T-helper 2 cell treated with Interferon-gamma antibody and Interleukin-4, amounts not matched to agents 5 μg/mL and 100 μg/mL, for 36 hours (primary cell): ENCODE results near the gene CDK9.
"Not testable (repeated sequence)": the region's sequence is repeated elsewhere in the genome, so short reads cannot be mapped to it uniquely, and the experiment has no call there.

ENCODE experiments used
- DNase-seq: peaks from one replicate; pipeline ENCODE4 v3.0.0; 2021; ENCODE audit warnings: low spot score
- H3K27ac Mint-ChIP-seq: one replicate; pipeline ENCODE4 v1.8.0; 2021; ENCODE audit warnings: mild to moderate bottlenecking, mixed read lengths
- H3K27me3 Mint-ChIP-seq: one replicate; pipeline ENCODE4 v1.8.0; 2021; ENCODE audit warnings: low read depth, mixed read lengths
- H3K36me3 Mint-ChIP-seq: one replicate; pipeline ENCODE4 v1.8.0; 2021; ENCODE audit warnings: low read depth, mixed read lengths
- H3K4me1 Mint-ChIP-seq: one replicate; pipeline ENCODE4 v1.8.0; 2021; ENCODE audit warnings: low read depth, mixed read lengths
- H3K4me3 Mint-ChIP-seq: one replicate; pipeline ENCODE4 v1.8.0; 2022; ENCODE audit warnings: mild to moderate bottlenecking, moderate library complexity, mixed read lengths
- H3K9me3 Mint-ChIP-seq: one replicate; pipeline ENCODE4 v1.8.0; 2021; ENCODE audit warnings: mixed read lengths

CDK9 gene

DNA sequence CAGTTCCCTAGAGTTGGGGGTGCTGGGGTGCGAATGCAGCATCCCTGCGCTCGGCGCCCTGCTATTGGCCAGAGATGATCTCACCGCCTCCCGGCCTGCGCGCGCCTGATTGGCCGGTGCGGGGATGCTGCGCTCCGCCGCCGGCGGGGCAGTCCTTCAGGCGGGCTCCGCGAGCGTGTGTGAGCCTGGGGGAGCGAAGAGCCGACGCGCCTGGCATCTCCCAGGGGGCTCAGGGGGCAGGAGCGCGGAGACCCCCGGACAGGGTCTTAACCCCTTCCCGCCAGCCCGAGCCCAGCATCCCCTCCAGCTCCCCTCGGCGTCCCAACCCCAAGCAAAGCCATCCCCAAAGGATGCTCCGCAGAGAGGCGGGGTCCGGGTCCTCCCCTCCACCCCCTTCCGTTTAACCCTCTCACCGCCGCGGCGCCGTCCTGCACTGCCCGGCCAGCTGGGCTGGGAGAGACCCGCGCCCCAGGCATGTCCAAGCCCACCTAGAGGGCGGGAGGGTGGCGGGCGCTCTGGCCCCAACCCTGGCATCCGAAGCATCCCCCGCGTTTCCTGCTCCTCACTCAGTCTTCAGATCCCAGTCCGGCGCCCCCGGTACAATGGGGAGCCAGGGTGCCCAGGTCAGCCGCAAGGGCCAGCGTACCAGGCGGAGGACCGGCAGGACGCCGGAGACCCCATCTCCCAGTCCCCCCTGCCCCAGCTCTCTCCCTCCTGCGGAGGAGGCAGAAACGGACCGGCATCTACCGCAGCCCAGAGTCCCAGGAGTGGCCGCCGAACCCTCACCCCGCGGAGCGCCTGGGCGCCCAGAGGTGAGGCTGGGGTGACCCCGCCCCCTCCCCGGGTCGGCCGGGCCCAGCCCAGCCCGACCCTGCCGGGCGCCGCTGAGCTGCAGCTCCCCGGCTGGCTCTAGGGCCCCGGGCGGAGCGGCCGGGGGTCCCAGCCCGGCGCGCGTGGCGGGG lies 31.5 kb upstream of the CDK9 start:
- H3K4me3 Mint-ChIP-seq: no peak overlapping the region
- no peak overlapping the region for H3K27ac Mint-ChIP-seq
- H3K9me3 Mint-ChIP-seq: no peaks in the 10 kb centered on the region
- no peak for DNase-seq
- peaks cover 26% of the 10 kb centered on the region for H3K36me3 Mint-ChIP-seq
- no peaks in the 10 kb centered on the region for H3K27me3 Mint-ChIP-seq
- peaks cover 2% of the 10 kb centered on the region for H3K4me1 Mint-ChIP-seq

DNA sequence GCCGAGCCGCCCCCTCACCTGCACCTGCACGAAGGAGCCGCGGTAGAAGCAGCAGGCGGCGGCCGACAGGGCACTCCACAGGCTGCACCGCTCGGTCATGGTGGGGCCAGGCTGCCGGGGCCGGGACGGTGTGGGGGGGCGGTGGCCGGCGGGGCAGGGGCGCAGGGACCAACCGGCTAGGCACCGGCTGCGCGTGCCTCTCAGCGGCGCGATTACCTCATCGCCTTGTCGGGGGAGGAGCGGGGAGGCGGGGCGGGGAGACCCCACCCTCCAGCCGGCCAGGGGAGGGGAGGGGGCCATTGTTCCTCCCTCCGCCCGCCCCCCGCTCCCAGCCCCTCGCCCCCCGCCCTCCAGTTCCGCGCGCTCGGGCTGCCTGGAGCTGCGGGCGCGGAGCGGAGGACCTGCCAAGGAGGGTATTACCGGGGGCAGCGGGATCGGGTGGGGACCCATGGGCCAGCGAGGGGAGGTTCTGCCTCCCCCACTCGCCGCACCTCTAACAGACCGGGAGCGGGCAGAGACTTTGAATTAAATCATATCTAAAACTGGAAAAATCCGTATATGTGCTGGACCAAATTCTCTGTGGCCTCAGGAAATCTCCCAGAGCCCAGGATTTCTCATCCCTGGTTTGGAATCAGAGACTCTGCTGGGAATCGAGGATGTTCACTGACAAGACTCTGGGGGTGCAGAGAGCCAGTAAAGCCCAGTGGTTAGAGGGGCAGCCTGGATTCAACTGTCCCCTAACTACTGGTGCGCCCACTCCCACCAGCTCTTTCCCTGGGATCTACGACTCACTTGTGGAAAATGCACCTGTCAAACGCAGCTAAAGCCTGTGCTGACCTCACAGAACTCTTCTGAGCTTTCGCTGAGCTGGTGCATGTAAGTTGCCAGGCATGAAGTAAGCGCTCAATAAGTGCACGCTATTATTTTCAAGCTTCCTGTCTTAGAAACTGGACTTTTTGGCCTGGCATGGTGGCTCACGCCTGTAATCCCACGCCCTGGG lies 30.5 kb upstream of the CDK9 start:
- no peak overlapping the region for H3K27ac Mint-ChIP-seq
- no peaks in the 10 kb centered on the region for H3K27me3 Mint-ChIP-seq
- H3K4me3 Mint-ChIP-seq: no peak overlapping the region
- H3K9me3 Mint-ChIP-seq: no peaks in the 10 kb centered on the region
- H3K4me1 Mint-ChIP-seq: peaks cover 2% of the 10 kb centered on the region
- peaks cover 22% of the 10 kb centered on the region for H3K36me3 Mint-ChIP-seq
- DNase-seq: no peak

DNA sequence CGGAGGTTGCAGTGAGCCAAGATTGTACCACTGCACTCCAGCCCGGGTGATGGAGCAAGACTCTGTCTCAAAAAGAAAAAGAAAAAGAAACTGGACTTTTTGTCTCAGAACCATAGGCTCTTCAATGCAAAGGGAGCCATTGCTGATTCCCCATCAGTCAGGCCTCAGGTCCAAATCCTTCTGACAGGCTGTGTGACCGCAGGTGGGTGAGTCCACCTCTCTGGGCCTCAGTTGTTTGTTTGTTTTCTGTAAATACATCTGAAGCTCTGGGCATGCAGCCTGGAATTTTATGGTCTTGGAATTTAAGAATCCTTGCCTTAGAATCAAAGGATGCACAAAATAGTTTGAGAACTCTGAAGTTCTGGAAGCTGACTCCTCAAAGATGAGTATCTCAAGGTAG lies 29.6 kb upstream of the CDK9 start:
- no peaks in the 10 kb centered on the region for H3K27me3 Mint-ChIP-seq
- H3K4me3 Mint-ChIP-seq: no peak overlapping the region
- peaks cover 18% of the 10 kb centered on the region for H3K36me3 Mint-ChIP-seq
- no peaks in the 10 kb centered on the region for H3K9me3 Mint-ChIP-seq
- H3K27ac Mint-ChIP-seq: no peak overlapping the region
- DNase-seq: no peak
- peaks cover 2% of the 10 kb centered on the region for H3K4me1 Mint-ChIP-seq

DNA sequence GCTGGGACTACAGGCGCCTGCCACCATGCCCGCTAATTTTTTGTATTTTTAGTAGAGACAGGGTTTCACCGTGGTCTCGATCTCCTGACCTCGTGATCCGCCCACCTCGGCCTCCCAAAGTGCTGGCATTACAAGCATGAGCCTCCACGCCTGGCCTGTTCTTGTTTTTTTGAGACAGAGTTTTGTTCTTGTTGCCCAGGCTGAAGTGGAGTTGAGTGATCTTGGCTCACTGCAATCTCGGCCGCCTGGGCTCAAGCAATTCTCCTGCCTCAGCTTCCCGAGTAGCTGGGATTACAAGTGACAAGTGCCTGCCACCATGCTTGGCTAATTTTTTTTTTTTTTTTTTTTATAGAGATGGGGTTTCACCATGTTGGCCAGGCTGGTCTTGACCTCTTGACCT lies 29.1 kb upstream of the CDK9 start:
- not testable (repeated sequence) for H3K4me3 Mint-ChIP-seq, DNase-seq, H3K4me1 Mint-ChIP-seq, H3K27ac Mint-ChIP-seq, H3K27me3 Mint-ChIP-seq, H3K9me3 Mint-ChIP-seq
- H3K36me3 Mint-ChIP-seq: peaks cover 22% of the 10 kb centered on the region

DNA sequence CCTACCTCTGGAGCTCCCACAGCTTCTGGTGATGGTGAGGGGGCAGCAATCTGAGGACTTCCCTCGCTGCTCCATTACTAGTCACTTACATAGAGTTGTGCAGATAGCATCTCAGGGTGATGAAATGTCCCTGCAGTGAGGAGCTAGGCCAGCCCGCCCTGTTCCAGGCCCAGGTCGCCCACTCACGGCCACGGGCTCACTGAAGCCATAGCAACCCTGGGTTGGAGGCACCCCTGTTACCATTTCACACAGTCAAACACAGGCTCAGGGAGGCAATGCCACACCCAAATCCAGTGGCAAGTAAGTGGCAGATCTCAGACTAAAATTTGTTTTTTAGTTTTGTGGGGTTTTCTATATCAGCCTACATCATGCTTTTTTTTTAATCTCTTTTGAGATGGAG lies 27.0 kb upstream of the CDK9 start:
- H3K9me3 Mint-ChIP-seq: no peaks in the 10 kb centered on the region
- no peak for DNase-seq
- peaks cover 35% of the 10 kb centered on the region for H3K36me3 Mint-ChIP-seq
- H3K27ac Mint-ChIP-seq: no peak overlapping the region
- no peaks in the 10 kb centered on the region for H3K27me3 Mint-ChIP-seq
- H3K4me1 Mint-ChIP-seq: peaks cover 3% of the 10 kb centered on the region
- H3K4me3 Mint-ChIP-seq: no peak overlapping the region

DNA sequence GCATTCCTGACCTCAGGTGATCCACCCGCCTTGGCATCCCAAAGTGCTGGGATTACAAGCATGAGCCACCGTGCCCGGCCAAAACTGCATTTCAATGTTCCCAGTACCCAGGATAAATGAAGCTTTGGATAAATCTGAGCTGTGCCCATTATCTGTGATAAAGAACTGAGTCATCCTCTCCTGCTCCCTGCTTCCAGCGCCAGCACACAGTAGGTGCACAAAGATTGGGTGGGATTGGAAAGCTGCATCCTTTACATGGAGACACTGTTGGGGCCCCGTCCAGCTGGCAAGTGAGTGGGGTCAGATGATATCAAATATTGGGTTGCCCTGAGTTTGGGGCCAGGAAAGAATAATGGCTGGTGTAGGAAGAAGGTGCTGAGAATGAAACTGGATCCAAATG lies 24.8 kb upstream of the CDK9 start:
- H3K9me3 Mint-ChIP-seq: no peaks in the 10 kb centered on the region
- peaks cover 14% of the 10 kb centered on the region for H3K4me1 Mint-ChIP-seq
- DNase-seq: no peak
- peaks cover 55% of the 10 kb centered on the region for H3K36me3 Mint-ChIP-seq
- peak overlapping the region; percentile 49 for H3K27ac Mint-ChIP-seq
- no peak overlapping the region for H3K4me3 Mint-ChIP-seq
- no peaks in the 10 kb centered on the region for H3K27me3 Mint-ChIP-seq

DNA sequence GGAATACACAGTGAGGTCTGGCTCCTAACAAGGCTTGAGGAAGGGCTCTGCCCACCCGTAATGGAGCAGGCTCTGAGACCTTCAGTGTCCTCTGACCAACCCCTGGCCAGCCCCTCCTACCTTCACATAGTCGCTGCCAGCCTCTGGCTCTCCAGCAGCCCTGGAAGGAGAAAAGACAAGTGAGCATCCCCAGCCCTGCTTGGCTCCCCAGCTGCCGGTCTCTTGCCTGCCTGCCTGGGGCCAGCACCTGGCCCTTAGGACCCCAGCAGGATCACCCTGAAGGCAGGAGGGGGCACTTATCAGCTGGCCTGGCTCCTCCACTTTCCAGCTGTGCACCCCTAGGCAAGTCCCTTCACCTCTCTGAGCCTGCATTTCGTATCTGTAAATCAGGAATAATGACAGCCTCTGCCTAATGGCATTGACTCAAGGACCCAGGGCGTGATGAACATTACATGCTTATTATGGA lies 24.3 kb upstream of the CDK9 start:
- H3K27me3 Mint-ChIP-seq: no peaks in the 10 kb centered on the region
- H3K4me3 Mint-ChIP-seq: no peak overlapping the region
- no peaks in the 10 kb centered on the region for H3K9me3 Mint-ChIP-seq
- H3K27ac Mint-ChIP-seq: no peak overlapping the region
- H3K36me3 Mint-ChIP-seq: peaks cover 60% of the 10 kb centered on the region
- no peak for DNase-seq
- H3K4me1 Mint-ChIP-seq: peaks cover 19% of the 10 kb centered on the region

DNA sequence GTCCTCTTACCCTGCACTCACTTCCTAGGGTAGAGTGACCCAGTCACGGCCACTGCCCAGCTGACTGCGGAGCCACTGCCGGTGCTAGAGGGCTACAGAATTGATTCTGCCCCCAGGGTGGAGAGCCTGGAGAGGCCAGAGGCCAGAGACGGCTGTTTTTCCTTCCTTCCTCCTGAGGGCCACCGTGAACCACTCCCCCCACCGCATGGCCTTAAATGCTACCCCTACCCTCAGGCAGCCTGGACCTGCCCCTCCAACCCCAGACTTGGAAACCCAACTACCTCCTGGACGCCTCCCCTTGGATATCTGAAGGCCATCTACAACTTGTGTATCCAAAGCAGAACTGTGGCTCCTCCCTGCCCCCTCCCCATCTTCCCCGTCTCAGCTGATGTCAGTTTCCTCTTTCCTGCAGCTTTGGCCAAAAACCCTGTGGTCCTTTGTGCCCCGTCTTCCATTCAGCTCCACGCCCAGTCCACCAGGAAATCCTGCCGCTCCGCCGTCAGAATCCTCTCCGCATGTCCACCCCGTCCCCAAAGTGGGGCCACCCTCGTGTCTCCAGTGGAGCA lies 23.6 kb upstream of the CDK9 start:
- no peak overlapping the region for H3K4me3 Mint-ChIP-seq
- peaks cover 61% of the 10 kb centered on the region for H3K36me3 Mint-ChIP-seq
- peak overlapping the region; percentile 27 for H3K27ac Mint-ChIP-seq
- no peaks in the 10 kb centered on the region for H3K9me3 Mint-ChIP-seq
- peaks cover 22% of the 10 kb centered on the region for H3K4me1 Mint-ChIP-seq
- DNase-seq: no peak
- no peaks in the 10 kb centered on the region for H3K27me3 Mint-ChIP-seq

DNA sequence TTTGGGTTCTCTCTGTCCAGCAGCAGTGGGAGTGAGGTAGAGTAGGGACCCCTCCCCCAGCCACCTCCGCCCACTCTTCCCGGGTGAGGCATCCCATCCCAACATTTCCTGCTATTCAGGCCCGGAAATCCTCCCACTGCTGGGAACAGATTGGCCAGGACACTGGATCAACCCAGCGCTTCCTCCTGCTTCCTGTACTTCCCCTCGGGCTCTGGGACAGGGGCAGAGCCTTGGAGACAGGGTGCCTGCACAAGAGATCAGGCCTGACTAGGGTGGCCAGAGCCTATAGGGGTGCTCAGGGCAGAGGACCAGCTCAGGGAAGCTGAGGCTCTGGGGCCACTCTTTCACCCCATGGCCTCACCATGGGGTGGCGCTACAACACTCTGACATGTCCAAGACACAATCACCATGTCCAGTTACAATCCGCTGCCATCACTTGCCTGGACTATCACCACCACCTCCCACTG lies 21.9 kb upstream of the CDK9 start:
- H3K4me1 Mint-ChIP-seq: peaks cover 33% of the 10 kb centered on the region
- H3K27ac Mint-ChIP-seq: peak overlapping the region; percentile 16
- H3K36me3 Mint-ChIP-seq: peaks cover 66% of the 10 kb centered on the region
- H3K9me3 Mint-ChIP-seq: no peaks in the 10 kb centered on the region
- H3K27me3 Mint-ChIP-seq: no peaks in the 10 kb centered on the region
- no peak for DNase-seq
- H3K4me3 Mint-ChIP-seq: no peak overlapping the region

DNA sequence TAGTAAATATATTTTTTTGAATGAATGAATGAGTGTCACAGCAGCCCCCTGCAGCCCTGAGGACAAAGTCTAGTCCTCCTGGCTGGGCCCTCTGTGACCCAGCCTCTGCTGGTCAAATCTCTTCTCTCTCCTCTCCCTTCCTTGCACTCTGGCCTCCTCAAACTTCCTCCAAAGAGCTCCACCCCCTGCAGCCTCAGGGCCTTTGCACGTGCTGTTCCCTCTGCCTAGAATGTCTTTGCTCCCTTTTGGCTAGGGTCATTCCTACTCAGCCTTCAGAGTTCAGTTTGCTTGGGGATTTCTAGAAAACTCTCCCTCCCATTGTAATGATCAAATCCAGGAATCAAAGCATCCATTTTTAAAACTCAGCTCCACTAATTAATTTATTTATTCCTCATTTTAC lies 20.4 kb upstream of the CDK9 start:
- peaks cover 79% of the 10 kb centered on the region for H3K36me3 Mint-ChIP-seq
- no peak overlapping the region for H3K4me3 Mint-ChIP-seq
- peaks cover 40% of the 10 kb centered on the region for H3K4me1 Mint-ChIP-seq
- peak overlapping the region; percentile 65 for H3K27ac Mint-ChIP-seq
- H3K27me3 Mint-ChIP-seq: no peaks in the 10 kb centered on the region
- no peak for DNase-seq
- H3K9me3 Mint-ChIP-seq: no peaks in the 10 kb centered on the region

DNA sequence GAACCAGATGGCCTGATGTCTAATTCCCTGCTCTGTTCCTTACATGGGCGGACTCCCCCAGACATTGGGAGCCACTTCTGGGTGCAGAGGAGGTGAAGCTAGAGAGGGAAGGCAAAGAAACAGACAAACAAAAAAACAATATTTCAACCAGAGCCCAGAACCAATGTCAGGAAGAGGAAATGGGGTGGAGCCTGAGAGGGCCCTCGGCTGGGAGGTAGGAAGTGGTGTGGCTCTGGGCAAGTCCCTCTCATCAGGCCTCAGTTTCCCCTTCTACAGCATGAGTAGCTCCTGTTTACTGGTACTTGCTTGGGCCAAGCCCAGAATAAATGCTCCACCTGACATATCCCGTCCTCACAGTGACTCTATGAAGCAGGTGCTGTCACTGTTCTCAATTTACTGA lies 18.4 kb upstream of the CDK9 start:
- DNase-seq: no peak
- peaks cover 80% of the 10 kb centered on the region for H3K36me3 Mint-ChIP-seq

DNA sequence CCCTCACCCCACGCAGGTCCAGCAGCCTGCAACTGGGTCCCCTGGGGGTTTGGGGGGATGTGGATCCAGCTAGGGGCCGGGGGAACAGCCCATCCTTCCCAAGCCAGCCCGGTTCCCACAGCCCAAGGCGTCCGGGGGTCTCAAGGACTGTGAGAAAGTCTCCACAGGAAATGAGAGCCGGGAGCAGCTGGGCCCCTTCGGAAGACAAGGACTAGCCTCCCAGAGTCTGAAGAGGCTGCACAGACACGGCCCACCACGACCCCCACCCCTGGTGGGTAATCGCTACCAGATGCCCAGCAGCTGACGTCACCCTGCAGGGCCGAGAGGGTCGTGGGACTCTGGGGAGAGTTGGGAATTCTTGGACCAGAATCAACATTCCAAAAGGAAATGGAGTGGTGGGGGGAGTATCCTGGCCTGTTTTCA lies 17.9 kb upstream of the CDK9 start:
- Mint-ChIP-seq H3K27me3 (no peaks in the 10 kb centered on the region), H3K9me3 (no peaks in the 10 kb centered on the region), H3K27ac (peak overlapping the region; percentile 86), H3K4me3 (peak overlapping the region; percentile 72), H3K4me1 (peaks cover 55% of the 10 kb centered on the region), H3K36me3 (peaks cover 77% of the 10 kb centered on the region)
- no peak for DNase-seq

More for the DNA sequence above, 18.4 kb upstream of the CDK9 start:
- H3K27ac Mint-ChIP-seq: peak overlapping the region; percentile 86
- no peaks in the 10 kb centered on the region for H3K27me3 Mint-ChIP-seq
- peak overlapping the region; percentile 72 for H3K4me3 Mint-ChIP-seq
- no peaks in the 10 kb centered on the region for H3K9me3 Mint-ChIP-seq
- H3K4me1 Mint-ChIP-seq: peaks cover 54% of the 10 kb centered on the region

DNA sequence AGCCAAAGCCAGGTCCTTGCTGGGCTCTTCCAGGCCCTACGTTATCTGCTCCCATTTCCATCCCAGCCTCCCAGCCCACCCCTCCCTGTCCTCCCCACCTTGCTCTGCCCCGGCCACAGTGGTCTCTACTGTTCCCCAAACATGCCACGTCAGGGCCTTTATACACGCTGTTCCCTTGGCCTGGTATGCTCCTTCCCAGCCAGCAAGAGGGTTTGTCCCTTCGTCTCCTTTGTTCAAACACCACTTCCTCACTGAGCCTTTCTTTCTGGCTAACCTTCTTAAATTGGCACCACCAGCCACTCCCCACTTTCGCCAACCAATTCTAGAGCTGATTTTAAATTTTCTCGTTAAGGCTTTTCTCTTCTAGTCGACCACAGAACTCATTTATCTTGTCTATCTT lies 17.1 kb upstream of the CDK9 start:
- H3K9me3 Mint-ChIP-seq: no peaks in the 10 kb centered on the region
- H3K27me3 Mint-ChIP-seq: no peaks in the 10 kb centered on the region
- H3K4me3 Mint-ChIP-seq: peak overlapping the region; percentile 59
- peak overlapping the region; percentile 78 for H3K27ac Mint-ChIP-seq
- peaks cover 76% of the 10 kb centered on the region for H3K36me3 Mint-ChIP-seq
- no peak for DNase-seq
- peaks cover 58% of the 10 kb centered on the region for H3K4me1 Mint-ChIP-seq
